ENCODE data around the gene CNEP1R1. TPM values are rescaled to one million over a fixed set of nuclear protein-coding genes. Genes with fewer than 3 reads are reported as not detected.
"Not testable (repeated sequence)": the region's sequence is repeated elsewhere in the genome, so short reads cannot be mapped to it uniquely, and the experiment has no call there.

CNEP1R1 gene
- total RNA-seq, 1 experiment from 2014 or later = 47.2 TPM

DNA sequence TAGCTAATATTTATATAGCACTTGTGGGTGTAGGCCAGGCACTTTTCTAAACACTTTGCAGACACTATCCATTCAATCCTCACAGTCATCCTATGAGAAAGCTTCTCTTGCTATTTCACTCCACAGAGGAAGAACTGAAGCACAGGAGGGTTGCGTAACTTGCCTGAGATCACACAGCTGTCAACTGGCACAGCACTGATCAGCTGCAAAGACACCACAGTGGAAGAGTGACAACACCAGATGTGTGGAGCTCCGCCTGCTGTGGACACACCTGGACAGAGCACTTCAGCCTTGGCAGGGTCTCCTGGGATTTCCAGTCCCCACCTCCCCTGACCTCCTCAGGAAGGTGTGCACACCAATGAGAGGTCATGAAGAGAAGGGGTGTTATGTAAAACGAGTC, 13.3 kb upstream of the CNEP1R1 start:
- in situ Hi-C loops (cut with HindIII; ENCODE audit: low pct_unique_long_range_greater_than_20kb, low sequenced_read_pairs) = no loop called here
- no peak for DNase-seq (ENCODE audit: low read depth)

DNA sequence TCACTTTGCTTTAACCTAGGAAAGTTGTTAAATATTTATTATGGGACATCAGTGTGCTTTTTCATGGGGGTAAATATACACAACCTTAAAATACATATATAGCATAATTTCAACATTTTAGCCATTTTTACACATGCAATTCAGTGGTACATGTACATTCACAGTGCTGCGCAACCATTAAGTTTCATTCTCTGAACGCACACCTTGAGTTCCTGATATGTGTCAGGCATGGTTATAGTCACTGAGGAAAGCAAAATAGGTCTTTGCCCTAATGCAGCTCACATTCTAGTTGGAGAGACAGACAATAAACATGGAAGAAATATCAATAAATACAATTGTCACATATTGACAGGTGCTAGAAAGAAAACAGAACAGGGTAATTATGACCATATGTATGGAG, 12.8 kb upstream of the CNEP1R1 start:
- in situ Hi-C loops (cut with HindIII; ENCODE audit: low pct_unique_long_range_greater_than_20kb, low sequenced_read_pairs) = no loop called here
- DNase-seq (ENCODE audit: low read depth) = no peak

DNA sequence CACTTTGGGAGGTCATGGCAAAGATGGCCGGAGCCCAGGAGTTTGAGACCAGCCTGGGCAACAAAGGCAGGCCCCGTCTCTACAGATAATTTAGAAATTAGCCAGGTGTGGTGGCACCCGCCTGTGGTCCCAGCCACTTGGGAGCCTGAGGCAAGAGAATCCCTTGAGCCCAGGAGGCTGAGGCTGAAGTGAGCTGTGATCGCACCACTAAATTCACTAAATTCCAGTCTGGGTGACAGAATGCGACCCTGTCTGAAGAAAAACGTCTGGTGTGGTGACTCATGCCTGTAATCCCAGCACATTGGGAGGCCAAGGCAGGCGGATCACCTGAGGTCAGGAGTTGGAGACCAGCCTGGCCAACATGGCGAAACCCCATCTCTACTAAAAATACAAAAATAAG, 10.8 kb upstream of the CNEP1R1 start:
- in situ Hi-C loops (cut with HindIII; ENCODE audit: low pct_unique_long_range_greater_than_20kb, low sequenced_read_pairs); DNase-seq (ENCODE audit: low read depth): not testable (repeated sequence)

DNA sequence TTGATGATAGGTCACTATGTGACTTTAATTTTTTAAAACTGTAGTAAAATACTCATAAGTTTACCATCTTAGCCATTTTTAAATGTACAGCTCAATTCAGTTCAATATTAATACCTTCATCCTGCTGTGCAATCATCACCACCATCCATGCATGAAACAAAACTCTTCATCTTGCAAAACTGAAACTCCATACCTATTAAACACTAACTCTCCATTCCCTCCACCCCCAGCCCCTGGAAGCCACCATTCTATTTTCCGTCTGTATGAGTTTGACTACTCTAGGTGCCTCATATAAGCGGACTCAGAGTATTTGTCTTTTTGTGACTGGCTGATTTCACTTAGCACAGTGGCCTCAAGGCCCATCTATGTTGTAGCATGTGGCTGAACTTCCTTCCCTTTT, 9.4 kb upstream of the CNEP1R1 start:
- DNase-seq (ENCODE audit: low read depth) = no peak
- in situ Hi-C loops (cut with HindIII; ENCODE audit: low pct_unique_long_range_greater_than_20kb, low sequenced_read_pairs) = no loop called here

DNA sequence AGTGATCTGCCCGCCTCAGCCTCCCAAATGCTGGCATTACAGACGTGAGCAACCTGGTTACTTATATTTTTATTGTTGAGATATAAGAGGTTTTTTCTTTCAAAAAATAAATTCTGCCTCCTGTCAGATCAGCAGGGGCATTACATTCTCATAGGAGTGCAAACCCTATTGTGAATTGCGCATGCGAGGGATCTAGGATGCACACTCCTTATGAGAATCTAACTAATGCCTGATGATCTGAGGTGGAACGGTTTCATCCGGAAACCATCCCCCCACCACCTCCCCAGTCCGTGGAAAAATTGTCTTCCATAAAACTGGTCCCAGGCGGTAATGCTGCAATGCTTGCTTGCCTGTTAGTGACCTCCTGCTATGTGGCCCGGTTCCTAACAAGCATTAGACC, 7.5 kb upstream of the CNEP1R1 start:
- in situ Hi-C loops (cut with HindIII; ENCODE audit: low pct_unique_long_range_greater_than_20kb, low sequenced_read_pairs) = no loop called here
- no peak for DNase-seq (ENCODE audit: low read depth)

DNA sequence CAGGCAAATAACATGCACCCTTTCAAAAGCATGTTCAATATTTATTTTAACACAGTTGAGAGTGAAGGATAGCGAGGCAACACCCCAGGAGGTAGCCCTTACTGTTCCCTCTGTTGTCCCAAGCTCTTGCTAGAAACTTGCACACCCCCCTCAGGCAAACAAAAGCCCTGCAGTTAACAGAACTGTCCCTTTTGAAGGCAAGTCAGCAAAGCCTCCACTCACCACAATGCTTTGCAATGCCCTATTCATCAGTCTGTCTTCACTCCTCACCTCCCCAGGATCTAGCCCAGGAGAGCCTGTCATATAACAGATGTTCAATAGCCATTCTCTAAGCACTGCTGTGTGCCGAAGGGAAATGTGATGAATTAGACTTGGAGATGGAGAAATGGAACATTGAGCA, 3.5 kb upstream of the CNEP1R1 start:
- no peak for DNase-seq (ENCODE audit: low read depth)
- in situ Hi-C loops (cut with HindIII; ENCODE audit: low pct_unique_long_range_greater_than_20kb, low sequenced_read_pairs) = no loop called here

DNA sequence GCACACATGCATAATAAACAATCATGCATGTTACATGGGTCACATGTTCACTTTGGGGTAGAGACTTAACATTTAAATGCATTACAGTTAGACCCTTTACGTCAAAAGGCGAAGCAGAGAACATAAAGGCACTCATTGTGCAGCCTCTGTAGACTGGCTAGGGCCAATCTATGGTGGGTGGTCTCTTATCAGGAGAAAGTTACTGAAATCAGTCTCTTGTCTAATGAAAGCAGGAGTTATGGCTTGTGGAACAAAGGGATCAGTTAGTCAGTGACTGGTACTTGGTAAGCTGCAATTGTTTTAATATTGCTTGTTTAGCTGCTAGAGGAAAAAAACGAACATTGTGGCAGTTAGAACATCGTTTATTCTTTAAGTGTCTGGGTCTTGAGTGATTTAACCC, 1.4 kb upstream of the CNEP1R1 start:
- DNase-seq (ENCODE audit: low read depth) = no peak
- in situ Hi-C loops (cut with HindIII; ENCODE audit: low pct_unique_long_range_greater_than_20kb, low sequenced_read_pairs) = no loop called here

DNA sequence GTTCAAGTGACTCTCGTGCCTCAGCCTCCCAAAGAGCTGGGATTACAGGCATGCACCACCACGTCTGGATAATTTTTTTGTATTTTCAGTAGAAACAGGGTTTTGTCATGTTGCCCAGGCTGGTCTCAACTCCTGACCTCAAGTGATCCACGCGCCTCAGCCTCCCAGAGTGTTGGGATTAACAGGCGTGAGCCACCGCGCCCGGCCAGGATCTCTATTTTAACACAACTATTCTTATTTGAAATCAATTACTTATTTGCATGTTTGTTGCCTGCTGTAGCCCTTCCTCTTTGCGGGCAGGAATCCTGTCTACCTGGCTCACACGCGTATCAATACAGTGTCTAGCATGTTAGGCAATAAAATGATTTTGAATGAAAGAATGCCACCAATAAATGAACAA, 818 bp upstream of the CNEP1R1 start:
- no peak for DNase-seq (ENCODE audit: low read depth)
- in situ Hi-C loops (cut with HindIII; ENCODE audit: low pct_unique_long_range_greater_than_20kb, low sequenced_read_pairs) = no loop called here

DNA sequence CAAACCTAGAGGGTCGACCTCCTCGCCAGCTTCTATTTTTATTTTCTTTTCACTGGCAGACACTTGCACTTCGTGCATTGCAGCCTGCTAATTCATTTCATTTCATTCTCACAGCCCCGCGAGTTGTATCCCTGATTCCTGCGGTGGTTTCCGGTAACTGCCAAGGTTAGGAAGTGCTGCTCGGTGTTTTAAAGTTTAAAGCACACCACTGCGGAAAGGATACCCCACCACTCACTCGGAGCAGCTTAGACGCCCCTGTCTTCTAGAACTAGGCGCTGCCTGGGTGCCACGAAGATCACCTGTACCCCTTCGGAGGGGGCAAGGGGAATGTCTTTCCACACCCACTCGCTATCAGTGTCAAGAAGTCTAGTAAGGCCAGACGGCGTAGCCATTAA, 509 bp downstream of the CNEP1R1 start:
- in situ Hi-C loops (cut with HindIII; ENCODE audit: low pct_unique_long_range_greater_than_20kb, low sequenced_read_pairs) = no loop called here
- DNase-seq (ENCODE audit: low read depth) = no peak

DNA sequence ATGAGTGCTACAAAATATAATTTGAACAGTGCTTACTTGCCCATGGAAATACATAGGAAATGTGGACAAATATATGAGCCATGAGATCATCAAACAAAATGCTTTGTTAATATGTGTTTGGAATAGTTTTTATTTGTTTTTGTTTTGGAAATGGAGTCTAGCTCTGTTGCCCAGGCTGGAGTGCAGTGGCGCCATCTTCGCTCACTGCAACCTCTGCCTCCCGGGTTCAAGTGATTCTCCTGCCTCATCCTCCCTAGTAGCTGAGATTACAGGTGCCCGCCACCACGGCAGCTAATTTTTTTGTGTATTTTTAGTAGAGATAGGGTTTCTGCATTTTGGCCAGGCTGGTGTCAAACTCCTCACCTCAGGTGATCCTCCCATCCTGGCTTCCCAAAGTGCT, 2.8 kb downstream of the CNEP1R1 start:
- in situ Hi-C loops (cut with HindIII; ENCODE audit: low pct_unique_long_range_greater_than_20kb, low sequenced_read_pairs) = no loop called here
- DNase-seq (ENCODE audit: low read depth) = no peak

DNA sequence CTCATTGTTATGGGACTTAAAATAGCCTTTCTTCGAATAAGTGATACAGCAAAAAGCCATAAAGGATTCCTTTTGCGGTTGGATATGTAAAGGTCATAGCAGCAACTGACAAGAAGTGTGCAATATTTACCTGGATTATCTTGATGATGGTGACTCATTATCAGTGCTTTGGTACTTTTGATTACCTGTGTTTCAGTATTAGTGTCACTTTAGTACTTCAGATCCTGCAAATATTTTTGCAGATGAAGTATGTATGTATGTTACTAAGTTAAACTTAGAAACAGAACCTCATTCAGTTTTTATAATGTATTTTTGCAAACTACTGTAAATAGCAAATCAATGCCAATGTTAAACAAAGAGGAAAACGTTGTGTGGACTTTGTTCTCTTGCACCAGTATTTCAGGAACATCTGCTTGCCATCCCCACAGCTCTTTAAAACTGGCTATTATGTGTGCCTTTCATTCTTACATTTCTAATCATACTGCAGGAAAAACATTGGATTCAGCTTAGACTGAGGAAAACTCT, 10.5 kb downstream of the CNEP1R1 start:
- no peak for DNase-seq (ENCODE audit: low read depth)
- in situ Hi-C loops (cut with HindIII; ENCODE audit: low pct_unique_long_range_greater_than_20kb, low sequenced_read_pairs) = no loop called here

DNA sequence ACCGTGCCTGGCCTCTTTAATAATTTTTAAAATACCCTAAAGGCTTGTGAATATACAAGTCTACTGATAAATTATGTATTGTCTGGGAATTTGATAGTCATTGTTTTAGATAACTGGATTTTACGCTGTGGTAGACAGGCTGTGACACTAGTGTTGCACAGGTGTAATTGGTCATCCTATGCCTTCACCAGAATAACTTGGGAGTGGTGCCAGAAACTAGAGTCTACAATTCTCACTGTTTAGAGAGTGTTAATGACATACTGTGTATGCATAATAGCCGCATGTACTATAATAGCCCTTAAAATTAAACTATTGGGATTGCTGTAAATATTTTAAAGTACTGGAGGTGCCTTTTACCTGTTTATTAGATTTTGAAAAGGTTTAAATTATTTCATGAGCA, 11.4 kb downstream of the CNEP1R1 start:
- no peak for DNase-seq (ENCODE audit: low read depth)
- in situ Hi-C loops (cut with HindIII; ENCODE audit: low pct_unique_long_range_greater_than_20kb, low sequenced_read_pairs) = no loop called here

DNA sequence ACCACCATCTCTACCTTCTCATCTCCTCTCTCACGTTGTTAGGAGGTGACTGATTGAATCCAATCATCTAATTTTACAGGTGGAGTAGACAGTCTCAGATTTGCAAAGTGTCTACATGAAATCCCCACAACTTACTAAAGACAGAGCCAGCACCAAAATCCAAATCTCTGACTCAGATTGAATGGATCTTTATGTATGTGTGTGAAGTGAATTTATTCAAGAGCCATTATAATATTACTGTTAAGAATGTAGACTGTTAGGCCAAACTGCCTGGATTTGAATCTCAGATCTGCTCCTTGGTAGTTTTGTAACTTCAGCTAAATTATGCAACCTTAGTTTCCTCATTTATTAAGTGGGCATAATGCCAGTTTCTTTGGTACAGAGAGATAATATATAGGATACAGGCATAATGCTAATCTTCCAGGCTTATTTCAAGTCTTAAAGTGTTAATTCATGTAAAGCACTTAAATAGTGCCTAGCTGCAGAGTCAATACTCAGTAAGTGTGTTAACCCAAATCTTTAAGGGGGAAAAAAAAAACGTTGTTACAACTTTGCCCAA, 12.7 kb downstream of the CNEP1R1 start:
- DNase-seq (ENCODE audit: low read depth) = no peak
- in situ Hi-C loops (cut with HindIII; ENCODE audit: low pct_unique_long_range_greater_than_20kb, low sequenced_read_pairs) = no loop called here

DNA sequence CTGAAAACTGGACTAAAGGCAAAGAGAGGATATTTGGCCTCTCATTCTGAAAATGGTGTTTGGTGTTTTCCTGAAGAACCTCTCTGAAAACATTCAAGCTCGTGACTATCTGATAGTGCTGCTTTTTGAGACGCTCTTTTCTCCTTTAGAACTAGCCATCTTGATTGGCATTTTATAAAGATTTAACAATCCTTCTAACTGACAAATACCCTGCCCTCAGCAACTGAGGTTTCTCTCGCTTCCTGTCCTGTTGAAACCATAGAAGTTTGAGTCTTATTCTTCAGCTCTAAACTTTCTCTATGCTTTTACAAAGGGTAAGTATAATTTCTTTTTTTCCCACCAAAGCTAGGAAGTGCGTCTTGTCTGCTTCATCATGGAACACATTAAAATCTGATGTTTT, 13.3 kb downstream of the CNEP1R1 start:
- in situ Hi-C loops (cut with HindIII; ENCODE audit: low pct_unique_long_range_greater_than_20kb, low sequenced_read_pairs) = no loop called here
- no peak for DNase-seq (ENCODE audit: low read depth)

DNA sequence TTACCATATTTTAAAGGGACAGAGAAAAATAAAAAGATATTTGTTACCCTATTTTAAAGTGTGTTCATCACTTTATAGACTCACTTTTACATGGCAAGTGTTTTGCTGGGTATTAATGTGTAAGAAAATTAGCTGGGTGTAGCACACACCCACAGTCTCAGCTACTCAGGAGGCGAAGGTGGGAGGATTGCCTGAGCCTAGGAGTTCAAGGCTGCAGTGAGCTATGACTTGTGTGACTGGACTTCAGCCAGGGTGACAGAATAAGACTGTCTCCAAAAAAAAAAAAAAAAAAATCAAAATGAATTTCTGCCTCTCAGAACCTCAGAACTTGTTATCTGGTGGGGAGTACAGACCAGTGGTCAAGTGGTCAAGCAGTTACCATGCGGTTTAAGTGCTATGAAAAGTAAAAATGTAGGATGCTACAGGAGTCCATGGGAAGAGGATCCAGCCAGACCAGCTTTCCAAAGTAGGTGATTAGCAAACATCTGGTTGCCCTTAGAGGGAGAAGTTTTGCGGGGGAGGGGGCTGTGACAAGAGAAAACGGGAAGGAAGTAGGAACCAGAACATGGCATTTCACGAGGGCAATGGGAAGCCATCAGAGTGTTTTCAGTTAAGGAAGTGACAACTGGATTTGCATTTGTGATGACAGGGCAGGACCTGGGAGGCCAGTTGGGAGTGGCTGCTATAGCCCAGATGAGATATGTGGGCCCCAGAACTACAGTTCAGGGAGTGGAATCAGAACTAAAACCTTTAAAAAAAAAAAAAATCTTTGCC, 13.9 kb downstream of the CNEP1R1 start:
- in situ Hi-C loops (cut with HindIII; ENCODE audit: low pct_unique_long_range_greater_than_20kb, low sequenced_read_pairs) = no loop called here
- DNase-seq (ENCODE audit: low read depth) = no peak

DNA sequence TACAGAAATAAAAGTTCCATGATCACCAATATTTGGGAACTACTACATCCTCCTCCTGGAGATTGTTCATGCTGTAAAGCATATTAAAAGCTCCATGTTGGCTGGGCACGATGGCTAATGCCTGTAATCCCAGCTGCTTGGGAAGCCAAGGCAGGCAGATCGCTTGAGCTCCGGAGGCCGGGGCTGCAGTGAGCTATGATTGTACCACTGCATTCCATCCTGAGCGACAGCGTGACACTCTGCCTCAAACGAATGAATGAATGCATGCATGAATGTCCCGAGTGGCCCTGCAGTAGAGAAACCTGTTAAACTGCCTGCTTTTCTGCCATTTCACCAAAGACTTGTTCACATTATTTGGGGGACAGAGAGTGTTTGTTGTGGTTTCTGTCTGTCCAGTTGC, 15.0 kb downstream of the CNEP1R1 start:
- DNase-seq (ENCODE audit: low read depth) = no peak
- in situ Hi-C loops (cut with HindIII; ENCODE audit: low pct_unique_long_range_greater_than_20kb, low sequenced_read_pairs) = no loop called here

DNA sequence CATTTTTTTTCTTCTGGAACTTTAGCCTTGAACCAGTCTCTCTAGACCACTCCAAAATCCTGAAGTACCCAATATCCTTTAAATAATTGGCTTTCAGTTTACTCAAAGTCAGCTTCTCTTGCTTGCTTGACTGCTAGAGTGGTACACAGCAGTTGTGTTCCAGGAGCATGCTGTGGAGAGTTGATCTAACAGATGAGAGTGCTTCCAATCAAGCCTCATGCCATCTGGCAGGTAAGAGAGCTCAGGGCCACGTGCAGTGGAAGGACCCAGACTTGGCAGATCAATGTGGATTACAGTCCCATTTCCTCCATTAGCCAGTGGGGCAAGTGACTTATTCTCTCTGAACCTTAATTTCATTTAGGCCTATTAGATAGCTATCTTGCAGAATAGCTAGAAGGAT, 15.7 kb downstream of the CNEP1R1 start:
- no peak for DNase-seq (ENCODE audit: low read depth)
- in situ Hi-C loops (cut with HindIII; ENCODE audit: low pct_unique_long_range_greater_than_20kb, low sequenced_read_pairs) = no loop called here

DNA sequence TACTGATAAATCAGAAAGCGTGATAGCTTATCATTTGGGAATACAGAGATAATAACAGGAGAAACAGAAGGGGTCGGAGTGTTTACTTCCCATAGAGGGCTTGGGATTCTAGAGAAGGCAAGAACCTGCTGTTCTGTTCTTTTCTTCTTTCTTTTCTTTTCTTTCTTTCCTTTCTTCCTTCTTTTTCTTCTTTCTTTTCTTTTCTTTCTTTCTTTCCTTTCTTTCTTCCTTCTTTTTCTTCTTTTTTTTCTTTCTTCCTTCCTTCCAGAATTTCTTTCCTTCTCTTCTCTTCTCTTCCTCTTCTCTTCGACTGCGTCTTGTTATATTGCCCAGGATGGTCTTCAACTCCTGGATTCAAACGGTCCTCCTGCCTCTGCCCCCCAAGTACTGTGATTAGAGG, 18.3 kb downstream of the CNEP1R1 start:
- in situ Hi-C loops (cut with HindIII; ENCODE audit: low pct_unique_long_range_greater_than_20kb, low sequenced_read_pairs) = no loop called here
- no peak for DNase-seq (ENCODE audit: low read depth)

DNA sequence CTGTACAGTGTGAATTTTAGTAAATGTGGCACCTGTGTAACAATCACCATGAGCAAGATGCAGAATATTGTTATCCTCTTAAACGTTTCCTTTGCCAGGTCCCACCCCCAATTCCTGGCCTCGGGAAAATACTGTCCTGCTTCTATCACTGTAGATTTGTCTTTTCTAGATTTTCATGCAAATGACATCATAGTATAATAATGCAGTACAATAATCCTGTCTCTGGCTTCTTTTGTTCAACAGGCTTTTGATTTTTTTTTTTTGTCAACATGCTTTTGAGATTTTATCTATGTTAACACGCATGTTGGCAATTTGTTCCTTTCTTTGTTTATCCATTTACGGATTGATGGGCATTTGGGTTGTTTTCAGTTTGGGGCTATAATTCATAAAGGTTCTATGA, 20.4 kb downstream of the CNEP1R1 start:
- DNase-seq (ENCODE audit: low read depth) = no peak
- in situ Hi-C loops (cut with HindIII; ENCODE audit: low pct_unique_long_range_greater_than_20kb, low sequenced_read_pairs) = no loop called here

DNA sequence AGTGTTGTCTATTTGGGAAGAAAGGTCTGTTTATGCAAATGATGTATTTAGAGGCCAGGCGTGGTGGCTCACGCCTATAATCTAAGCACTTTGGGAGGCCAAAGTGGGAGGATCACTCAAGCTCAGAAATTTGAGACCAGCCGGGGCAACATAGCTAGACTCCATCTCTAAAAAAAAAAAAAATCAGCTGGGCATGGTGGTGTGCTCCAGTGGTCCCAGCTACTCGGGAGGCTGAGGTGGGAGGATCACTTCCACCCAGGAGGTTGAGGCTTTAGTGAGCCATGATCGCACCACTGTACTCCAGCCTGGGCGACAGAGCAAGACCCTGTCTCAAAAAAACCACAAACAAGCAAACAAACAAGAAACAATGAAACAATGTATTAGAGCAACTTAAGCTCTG, 21.8 kb downstream of the CNEP1R1 start:
- in situ Hi-C loops (cut with HindIII; ENCODE audit: low pct_unique_long_range_greater_than_20kb, low sequenced_read_pairs) = no loop called here
- no peak for DNase-seq (ENCODE audit: low read depth)
